AML-193 (cell line): ENCODE measurements around the gene PRAMEF25.
"Not testable (repeated sequence)": the region's sequence is repeated elsewhere in the genome, so short reads cannot be mapped to it uniquely, and the experiment has no call there.

Source experiments
- DNase-seq, 2 experiments: peaks; one replicate each; lab custom pipeline; 2025; lab: John Stamatoyannopoulos, UW

The PRAMEF25 gene

DNA sequence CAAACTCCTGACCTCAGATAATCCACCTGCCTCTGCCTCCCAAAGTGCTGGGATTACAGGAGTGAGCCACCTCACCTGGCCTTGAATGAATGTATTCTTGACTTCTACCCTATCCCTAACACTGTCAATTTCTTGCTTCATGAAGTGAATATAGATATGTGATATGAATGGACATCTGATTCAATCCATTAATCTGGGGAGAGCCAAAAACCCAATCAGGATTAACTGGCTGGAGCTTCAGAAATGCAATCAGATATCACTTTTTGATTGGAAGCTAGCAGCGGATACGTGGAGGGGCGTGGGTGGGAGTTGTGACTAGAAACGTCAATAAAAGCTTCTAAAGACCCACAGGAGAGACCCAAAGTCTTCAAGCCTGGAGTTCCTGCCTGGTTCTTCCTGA is at the start of gene PRAMEF25:
Gene PRAMEF25, plus strand, starts transcription at position 301 of the 400 bp plus-strand sequence. CDS start 2,920 bp downstream, outside the sequence.
- not testable (repeated sequence) for DNase-seq

DNA sequence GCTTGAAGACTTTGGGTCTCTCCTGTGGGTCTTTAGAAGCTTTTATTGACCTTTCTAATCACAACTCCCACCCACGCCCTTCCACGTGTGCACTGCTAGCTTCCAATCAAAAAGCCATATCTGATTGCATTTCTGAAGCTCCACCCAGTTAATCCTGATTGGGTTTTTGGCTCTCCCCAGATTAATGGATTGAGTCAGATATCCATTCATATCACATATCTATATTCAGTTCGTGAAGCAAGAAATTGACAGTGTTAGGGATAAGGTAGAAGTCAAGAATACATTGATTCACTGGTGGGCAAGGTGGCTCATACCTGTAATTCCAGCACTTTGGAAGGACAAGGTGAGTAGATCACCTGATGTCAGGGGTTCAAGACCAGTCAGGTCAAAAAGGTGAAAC is 14.1 kb upstream of the PRAMEF25 start, which contains the start of gene PRAMEF27:
Gene PRAMEF27, minus strand, starts transcription at position 101 of the 400 bp plus-strand sequence. CDS start 2,916 bp downstream, outside the sequence.
- DNase-seq, result not testable (repeated sequence)

DNA sequence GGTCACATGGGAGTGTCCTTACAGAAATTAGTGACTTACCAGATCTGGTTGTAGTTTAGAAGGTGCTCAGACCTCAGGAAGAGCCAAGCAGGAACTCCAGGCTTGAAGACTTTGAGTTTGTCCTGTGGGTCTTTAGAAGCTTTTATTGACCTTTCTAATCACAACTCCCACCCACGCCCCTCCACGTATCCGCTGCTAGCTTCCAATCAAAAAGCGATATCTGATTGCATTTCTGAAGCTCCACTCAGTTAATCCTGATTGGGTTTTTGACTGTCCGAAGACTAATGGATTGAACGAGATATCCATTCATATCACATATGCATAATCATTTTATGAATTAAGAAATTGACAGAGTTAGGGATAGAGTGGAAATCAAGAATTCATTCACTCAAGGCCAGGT is 46.2 kb downstream of the PRAMEF25 start, which contains the start of gene HNRNPCL2:
Gene HNRNPCL2, minus strand, starts transcription at position 101 of the 400 bp plus-strand sequence. CDS start 454 bp downstream, outside the sequence.
- DNase-seq, result not testable (repeated sequence)
